Activated CD4-positive, alpha-beta T cell treated with anti-CD3 and anti-CD28 coated beads, Interleukin-2, amount 50 U/mL, for 1 hour (primary cell): Measurements from ENCODE around the gene PODXL2.
"Not testable (repeated sequence)": the region's sequence is repeated elsewhere in the genome, so short reads cannot be mapped to it uniquely, and the experiment has no call there.

ENCODE experiments used
- DNase-seq: peaks from one replicate; pipeline ENCODE4 v3.0.0-alpha.2; 2020

The PODXL2 gene

DNA sequence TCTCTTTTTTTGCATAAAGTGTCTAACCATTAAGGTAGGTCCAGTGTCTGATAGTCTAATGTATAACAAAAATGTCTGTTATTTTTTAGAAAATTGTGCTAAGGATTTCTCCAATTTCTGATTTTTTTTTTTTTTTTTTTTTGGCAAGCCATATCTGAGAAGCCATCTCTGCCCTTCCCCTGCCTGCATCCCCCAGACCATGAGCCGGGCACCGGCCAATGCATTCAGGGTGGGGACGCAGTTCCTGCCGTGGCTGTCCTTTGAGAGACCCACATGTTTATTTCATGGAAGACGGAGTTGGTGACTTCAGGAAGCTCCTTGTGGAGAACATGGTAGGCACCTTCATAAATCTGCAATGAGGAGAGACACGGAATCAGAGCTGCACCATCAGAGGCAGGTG is 63.0 kb downstream of the PODXL2 start:
- DNase-seq = no peak

DNA sequence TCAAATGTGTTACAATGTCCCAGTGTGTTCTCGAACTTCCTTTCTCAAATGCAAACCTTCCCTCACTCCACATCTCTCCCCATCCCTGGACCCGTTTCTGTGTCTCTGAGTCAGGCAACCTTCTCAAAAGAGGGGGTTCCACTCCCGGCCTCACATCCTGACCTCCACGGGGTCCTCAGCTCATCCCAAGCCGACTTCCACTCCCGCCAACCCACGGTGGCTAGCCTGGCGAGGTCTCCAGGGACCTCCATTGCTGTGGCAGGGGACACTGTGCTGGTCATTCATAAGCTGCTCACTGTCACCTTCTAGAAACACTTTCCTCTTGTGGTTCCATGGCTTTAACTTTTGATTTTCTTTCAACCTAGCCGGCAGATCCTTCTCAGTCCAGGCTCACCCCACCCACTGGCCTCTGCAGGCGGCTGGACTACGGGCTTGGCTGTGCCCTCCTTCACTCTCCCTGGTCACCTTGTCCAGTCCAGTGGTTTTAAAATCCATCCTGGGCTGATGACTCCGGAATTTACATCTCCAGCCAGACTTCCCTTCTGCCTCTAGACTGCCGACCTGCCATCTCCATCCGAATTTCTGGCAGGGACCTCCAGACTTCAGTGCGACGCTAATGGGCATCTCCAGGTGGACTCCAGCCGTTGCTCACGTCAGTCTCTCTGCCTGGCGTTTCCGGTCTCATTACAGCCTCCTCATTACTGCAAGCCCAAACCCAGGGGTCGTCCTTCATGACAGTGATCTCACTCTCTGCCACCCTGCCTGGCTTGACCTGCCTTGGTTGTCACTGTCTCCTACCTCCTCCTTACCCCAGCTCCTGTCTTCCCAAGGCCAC is 63.7 kb downstream of the PODXL2 start:
- no peak for DNase-seq

DNA sequence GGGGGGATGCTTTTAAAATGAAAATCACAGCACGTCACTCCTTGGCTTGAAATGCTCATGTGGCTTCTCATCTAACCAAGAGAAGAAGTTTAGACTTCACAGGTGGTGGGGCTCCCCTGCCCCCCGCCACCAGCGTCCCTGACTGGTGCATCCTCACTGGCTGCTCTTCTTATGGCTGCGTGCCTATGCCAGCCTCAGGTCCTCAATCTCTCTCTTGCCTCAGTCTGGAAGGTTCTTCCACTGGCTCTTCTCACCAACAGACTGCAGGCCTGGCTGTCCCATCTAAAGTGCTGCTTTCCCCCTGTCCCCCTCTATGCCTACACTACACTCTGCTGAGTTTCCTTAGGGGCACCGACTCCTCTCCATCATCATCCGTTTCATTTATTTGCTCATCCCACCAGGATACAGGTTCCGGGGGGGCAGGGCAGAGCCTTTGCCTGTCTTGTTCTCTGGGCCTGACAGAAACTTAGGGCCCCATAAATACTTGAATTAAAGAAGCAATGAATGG is 64.4 kb downstream of the PODXL2 start:
- no peak for DNase-seq

DNA sequence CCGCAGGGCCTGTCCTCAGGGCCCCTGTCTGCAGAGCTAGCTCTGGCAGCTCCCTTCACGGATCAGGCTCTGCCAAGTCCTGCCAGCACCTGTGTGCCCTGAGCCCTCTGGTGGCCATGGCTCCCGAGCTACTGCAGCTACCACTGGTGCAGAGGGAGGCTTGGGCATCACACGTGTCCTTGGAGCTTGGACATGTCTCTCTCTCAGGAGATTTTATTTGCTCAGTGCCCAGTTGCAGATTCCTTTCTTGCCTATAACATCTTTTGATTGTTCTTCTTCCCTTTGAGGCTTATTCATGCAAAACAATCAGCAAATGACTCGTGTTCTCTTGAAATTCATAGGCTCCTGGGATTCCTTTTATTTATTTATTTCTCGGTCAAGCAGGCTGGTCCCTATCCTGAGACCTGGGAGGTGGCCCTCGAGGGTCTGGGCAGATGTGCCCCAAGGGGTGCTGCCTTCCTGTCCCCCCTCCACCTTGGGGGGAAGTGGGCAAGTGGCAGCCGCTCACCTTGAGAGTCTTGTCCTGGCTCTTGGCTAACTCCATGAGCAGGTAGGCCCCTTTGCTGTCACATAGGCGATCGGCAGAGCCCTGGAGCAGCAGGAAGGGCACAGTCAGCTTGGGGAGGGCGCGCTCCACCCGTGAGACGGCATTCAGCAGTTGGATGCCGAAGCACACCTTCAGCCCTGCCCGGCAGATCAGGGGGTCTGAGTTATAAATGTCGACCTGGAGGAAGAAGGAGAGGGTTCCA is 65.7 kb downstream of the PODXL2 start:
- peak; percentile 45 for DNase-seq

DNA sequence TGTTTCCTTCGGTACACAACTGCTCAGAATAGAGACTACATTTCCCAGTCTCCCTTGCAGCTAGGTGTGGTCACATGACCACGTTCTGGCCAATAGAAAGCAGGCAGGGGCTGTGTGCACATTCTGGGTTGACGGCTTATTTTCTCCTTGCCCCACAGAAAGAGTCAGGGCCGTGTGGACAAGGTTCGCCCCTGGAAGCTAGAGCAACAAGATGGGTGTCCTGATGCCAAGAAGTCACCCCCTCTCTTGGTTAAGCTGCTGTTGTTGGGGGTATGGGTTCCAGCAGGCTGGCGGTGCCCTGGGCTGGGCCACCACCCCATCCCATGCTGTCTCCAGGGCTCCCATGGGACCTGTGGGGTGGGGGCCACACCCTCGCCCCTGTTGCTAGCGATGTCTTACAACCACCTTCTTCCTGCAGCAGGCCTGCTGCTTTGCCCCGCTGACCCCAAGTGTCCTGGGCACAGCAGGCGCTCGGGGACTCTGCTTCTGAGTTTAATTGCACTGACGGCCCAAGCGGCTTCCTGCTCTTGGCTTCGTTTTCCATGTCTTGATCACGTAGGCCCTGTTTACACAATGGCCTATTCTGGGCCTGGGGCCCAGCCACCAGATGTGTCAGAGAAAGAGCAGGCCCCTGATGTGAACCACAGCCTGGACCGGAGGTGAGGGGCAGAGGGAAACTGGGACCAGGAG is 68.7 kb downstream of the PODXL2 start:
- DNase-seq = peak; percentile 30

DNA sequence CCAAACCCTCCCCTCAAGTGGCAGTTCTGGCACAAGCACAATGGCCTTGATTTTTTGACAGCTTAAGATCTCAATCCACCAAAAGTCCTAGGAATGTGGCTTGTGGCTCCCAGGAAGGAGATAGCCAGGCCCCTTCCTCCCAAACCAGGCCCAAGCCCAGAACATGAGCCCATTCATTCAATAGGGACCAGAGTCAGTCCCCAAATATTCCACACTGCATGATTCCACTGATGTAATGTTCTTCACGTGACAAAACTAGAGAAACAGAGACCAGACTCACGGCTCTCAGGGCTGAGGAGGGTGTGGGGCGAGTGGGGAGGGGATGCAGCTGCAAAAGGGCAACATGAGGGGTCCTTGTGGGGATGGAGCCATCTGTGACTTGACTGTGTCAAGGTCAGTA is 69.3 kb downstream of the PODXL2 start:
- no peak for DNase-seq

DNA sequence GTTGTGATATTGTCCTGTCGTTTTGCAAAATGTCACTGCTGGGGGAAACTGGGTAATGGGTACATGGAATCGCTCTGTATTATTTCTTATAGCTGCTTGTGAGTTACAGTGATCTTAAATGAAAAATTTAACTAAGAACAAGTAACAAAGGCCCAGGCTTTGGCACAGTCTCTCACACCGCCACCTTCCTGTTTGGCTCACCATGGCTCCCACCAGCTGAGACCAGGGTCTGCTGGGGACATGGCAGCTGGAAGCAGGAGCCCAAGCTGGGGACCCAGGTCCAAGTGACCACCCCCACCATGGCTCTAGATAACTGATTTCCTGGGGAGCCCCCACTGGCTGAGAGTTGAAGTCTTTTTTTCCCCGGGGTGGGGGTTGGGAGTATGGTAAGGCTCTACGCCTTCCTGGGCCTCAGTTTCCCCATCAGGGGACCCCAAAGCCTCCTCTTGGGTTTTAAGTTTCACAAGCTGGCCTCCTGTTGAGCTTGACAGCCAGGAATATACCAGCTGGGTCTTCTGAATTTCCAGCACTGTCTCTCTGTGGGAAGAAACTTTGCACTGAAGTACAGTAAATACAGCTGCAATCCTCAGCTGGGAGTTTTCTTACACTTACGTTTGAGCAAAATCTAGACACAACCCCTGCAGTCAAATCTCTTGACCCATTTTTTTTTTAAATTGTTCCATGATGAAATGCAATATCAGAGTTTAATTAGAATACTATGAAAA is 69.9 kb downstream of the PODXL2 start:
- DNase-seq = no peak

DNA sequence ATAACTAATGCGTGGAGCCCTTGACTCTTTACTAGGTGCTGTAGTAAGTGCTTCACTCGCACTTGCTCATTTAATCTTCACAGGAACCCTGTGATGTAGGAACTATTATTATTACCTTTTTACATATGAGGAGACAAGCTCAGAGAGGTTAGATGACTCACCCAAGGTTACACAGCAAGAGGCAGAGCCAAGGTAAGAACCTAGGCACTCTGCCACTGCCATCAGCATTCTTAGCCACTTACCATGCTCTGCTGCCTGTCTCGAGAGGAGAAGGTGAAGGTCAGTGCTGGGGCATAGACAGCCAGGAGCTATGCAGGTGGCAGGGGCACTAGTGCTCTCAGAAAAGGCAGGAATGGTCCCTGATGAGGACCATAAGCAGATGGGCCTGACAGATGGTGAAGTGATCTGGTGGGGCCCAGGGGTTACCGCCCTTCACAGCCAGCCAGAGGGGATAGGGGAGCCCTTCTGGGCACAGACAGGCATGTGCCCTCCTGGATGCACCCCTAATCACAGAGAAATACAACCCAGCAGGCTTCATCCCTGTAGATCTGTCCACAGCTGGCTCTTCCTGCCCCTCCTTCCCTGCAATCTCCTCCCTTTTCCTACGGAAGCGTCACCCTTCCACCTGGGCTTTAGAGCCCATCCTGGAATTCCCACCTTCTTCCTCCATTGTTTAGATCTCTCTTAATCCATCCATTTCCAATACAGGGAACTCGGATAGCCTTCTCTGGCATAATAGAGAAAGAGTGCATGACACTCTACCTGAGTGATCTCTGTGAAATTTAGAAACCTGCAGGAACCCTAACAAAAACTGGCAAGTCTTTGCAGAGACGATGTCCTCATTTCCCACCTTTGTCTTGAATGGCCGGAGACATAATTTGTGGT is 70.7 kb downstream of the PODXL2 start:
- no peak for DNase-seq

DNA sequence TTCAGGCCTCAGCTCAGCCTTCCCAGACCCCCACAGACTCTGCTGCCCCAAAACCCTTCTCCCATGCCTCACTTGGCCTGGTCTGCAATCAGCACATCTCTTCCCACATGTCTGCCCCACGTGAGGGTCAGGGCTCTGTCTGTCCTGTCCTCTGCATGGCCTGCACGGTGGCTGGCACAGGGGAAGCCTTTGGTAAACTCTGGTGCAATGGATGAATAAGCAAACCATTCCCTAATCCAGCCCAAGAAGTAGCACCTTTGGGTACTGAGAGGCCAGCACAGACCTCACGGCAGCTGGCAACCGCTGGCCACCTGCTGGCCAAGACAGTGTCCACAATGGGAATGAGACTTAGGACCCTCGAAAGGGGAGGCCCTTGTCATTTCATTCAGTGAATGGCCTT is 71.4 kb downstream of the PODXL2 start:
- DNase-seq = no peak

DNA sequence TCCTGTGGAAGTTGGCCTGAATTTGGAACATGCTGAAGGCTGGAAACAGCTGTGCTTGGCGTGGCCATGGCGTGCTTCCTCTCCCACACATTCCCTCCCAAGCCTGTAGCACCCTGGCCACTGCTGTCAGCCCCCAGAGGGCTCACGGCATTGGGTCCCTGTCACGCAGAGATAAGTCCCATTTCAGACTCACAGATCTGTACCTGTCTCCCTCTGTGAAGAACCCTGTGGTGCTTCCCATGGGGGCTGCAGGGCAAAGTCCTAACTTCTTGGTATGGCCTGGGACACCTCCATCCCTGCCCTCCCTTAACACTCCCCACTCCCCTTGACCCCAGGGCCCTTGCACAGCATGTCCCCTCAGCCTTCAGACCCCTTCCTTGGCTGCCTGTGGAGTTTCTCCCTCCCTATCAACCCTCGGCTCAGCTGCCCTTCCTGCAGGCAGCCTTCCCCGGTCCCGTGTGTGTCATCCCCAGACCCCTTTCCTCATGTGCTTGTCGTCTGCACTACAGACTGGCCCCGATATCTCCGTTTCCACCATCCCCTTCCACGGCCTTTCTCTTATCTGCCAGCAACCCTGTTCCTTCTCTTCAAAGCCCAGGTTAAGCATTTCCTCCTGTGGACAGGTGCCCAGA is 72.4 kb downstream of the PODXL2 start:
- DNase-seq = no peak

DNA sequence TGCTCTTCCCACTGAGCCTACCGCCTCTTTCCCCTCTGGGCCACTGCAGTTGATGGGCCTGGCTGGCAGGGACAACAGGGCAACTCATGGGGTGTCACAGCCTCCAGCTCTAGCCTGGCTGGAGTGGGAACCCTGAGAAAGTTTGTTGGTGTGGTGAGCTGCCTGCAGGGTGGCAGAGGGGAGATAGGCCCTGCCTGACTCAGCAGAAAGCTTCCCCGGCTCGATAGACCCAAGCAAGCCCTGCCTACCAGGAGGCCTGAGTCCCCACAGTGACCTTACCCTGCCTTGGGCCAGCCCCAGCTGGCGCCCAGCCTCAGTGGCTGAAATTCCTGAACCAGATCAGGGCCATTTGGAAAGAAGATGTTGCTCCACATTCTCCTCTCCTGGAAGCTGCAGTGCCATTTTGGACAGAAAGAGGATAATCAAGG is 73.2 kb downstream of the PODXL2 start:
- DNase-seq = no peak

DNA sequence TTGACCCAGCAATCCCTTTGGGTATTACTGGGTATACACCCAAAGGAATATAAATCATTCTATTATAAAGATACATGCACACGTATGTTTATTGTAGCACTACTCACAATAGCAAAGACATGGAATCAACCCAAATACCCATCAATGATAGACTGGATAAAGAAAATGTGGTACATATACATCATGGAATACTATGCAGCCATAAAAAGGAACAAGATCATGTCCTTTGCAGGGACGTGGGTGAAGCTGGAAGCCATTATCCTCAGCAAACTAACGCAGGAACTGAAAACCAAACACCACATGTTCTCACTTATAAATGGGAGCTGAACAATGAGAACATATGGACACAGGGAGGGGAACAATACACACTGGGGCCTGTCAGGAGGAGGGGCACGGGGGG is 75.9 kb downstream of the PODXL2 start:
- not testable (repeated sequence) for DNase-seq

DNA sequence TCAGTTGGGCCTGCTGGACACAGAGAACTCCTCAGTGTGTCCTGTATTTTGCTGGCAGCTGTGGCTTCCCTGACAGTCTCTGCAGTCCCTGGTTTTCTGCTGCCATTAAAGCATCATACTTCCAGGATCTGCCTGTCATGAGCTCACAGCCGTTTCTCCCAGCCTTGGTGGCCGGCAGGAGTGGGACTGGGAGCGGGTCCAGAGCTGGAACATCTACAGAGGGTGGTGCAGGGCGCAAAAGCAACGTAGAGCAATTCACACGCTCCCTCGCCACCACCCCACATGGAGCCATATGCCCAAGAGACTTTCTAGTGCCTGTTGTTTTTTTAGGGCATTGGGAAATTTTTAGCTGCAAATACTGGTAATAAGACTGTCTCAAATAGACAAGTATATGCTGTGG is 77.3 kb downstream of the PODXL2 start:
- no peak for DNase-seq

DNA sequence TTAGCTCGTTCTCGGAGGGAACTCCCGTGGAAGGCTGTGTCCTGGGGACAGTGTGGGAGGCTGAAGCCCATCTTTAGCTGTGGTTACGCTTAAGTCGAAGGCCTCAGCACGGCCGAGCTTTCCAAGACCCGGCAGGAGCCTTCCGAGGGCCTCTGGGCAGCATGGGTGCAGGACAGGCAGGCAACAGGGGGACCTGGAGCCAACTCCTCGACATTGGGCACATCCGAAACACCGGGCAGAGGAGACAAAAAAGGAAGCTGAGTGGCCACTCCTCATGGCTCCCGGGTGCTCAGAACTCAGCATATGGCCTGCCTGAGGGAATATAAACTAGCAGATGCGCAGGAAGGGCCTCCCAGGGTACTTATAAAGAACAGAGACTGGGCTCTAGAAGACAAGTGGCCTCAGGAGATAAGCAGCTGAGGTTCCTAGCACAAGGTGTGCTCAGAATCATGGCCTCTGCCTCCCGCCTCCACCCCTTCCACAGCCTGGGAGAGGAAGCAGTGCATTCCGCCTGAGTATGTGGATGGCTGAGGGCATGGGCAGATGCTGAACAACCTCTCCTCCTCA is 77.9 kb downstream of the PODXL2 start:
- no peak for DNase-seq

DNA sequence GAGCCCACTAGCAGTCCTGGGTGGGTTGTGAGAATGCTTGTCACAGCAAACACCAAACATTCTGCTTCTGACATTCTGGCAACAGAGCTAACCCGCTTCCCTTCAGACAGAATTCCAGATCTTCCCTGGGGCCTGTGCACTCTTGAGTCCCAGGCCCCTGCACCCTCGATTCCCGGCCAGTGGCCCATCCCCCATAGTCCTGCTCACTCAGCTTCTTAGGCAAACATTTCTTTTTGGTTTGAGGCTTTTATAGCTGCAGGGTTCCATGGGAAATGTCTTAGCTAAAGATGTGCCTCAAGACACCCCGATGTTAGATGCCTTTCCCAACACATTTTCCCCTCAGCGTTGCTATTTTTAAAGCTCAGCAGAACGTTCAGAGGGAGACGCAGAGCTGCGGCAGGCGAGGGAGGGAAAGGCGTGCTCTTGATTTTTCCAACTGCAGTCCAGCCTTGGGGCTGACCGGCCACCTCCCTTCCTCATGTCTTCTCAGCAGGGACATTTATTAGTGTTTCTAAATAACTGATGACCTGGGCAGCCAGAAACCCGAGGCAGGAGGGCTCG is 78.9 kb downstream of the PODXL2 start:
- no peak for DNase-seq

DNA sequence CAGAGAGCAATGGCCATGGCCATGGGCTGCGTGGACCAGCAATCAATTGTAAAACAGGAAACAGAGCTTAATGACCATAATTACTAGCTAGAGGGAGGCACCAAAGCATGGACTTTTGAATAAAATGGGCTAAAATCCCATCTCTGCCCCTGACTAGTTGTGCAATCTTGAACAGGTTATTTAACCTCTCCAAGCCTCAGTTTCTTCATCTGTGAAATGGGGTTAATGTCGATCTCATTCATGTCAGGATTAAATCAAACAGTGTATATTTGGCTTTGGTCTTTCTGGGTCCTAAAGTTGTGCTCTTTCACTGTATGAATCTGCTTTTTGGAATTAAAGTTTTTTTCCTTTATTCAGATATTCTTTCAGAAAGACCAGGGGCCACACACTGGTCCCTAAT is 79.9 kb downstream of the PODXL2 start:
- no peak for DNase-seq

DNA sequence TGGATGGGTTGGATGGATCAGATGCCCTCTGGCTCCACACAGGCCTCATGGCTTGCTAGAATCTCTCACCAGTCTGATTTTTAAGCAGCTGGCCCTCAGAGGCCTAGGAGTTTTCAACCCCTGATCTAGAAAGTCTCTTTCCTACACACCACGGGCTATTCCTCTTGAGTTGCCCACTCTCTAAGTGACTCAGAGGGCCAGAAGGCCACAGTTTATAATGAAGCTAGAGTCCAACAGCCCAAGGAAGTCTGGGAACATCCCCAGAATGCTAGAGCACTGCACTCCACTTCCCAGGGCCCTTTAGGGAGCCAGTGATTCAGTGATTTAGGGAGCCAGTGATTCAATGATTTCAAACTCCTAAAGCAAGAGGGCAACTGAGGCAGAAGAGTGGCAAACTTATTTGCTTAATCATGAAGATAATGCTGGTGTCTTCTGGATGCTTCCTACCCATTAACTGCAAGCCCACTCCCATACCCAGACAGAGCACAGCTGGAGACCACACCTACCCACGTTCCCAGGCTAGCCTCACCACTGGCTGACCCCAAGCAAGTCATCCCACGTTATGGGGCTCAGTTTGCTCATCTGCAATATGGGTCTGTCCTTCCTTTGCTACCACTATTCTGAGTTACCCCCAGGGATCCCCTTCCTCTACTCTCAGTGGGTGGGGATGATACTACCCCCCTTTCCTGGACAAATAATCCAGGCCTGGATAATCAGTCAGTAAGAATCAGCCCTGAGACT is 80.5 kb downstream of the PODXL2 start:
- DNase-seq = no peak

DNA sequence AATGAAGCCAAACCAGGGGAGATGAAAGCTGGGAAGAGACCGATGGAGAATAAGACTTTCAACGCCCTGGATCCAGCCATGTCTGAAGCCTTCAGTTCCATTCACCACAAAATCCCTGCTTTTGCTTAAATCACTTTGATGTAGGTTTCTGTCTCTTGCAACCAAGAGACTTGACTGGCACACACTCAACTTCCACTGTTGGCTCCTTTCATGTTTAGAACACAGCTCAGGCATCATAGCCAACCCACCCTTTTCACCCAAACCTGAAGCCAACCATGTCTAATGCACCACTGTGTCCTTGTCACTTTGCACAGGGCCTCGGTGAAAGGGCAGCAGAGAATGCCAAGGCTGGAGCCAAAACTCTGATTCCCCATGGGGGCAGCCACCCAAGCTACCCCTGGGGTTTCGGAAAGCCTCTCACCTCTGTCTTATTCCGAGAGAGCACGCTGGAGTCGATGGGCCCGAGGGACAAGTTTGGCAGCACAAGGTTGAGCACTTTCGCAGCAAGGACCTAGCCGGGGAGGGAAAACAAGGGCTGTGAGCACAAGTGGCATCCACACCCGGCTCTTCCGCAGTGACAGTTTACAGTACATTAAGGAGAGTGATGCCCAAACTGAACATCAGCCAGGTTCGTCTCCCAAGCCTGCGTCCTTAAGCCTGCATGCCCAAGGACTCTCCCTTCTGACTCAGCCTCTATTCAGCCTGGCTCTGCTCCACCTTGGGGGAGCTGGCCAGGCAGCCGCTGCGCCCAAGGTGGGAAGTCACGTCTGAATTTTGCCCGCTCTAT is 81.4 kb downstream of the PODXL2 start:
- DNase-seq = no peak
